Right atrium auricular region (tissue), 2 donors: ENCODE measurements around the gene CDADC1. TPM values are rescaled to one million over a fixed set of nuclear protein-coding genes. Genes with fewer than 3 reads are reported as not detected.

Experiments used
- DNase-seq: peaks from one replicate; pipeline ENCODE4 v3.0.0-alpha.2; 2019; ENCODE audit warnings: low spot score
- H3K27ac ChIP-seq, 2 donors: fragments of 200-600 bp; sonication (generic); 1 replicate in 1 of 2; 2 replicates in 1 of 2; pipeline ENCODE4 v1.5.1; 2016 to 2019
- H3K27me3 ChIP-seq, 2 donors: fragments of 200-600 bp; sonication (generic); one replicate each; pipeline versions ENCODE4 v1.5.1 to v1.6.0; 2017 to 2019
- H3K36me3 ChIP-seq: fragments of 200-600 bp; sonication (generic); one replicate; pipeline ENCODE4 v1.5.1; 2016
- H3K4me1 ChIP-seq, 2 donors: fragments of 200-600 bp; sonication (generic); one replicate each; pipeline versions ENCODE4 v1.5.1 to v1.6.0; 2017 to 2019
- H3K4me3 ChIP-seq, 2 donors: fragments of 200-600 bp; sonication (generic); 1 replicate in 1 of 2; 2 replicates in 1 of 2; pipeline ENCODE4 v1.5.1; 2017 to 2019; ENCODE audit warnings: mild to moderate bottlenecking in 1 of 2, moderate library complexity in 1 of 2
- H3K9me3 ChIP-seq, 2 donors: fragments of 200-600 bp; sonication (generic); one replicate each; pipeline ENCODE4 v1.5.1; 2019
- CTCF ChIP-seq, 2 donors: fragments of 200-600 bp; sonication (generic); IDR thresholded peaks; one replicate each; pipeline ENCODE4 v1.5.1; 2019; ENCODE audit warnings: antibody characterized with exemption in 2 of 2
- total RNA-seq, 2 donors: library from RNA; depleted of rRNA; stranded (reverse); fragments of >200 nt; gene quantifications; one replicate each; pipeline ENCODE4 v1.1.0, GENCODE V29; 2016

CDADC1 gene
- 1 to 10 TPM; 3.5 to 4.6 TPM for total RNA-seq

- DNase-seq = peak; percentile 98
- Histone ChIP-seq H3K27me3 (no peaks in the 10 kb centered on the region), H3K4me3 (peak within 1 kb of the TSS; percentile 87 to 96), H3K9me3 (no peaks in the 10 kb centered on the region), H3K27ac (peak within 1 kb of the TSS; percentile 93), H3K36me3 (no peaks in the 10 kb centered on the region), H3K4me1 (peaks cover 0 to 18% of the 10 kb centered on the region in 2 donors)
- TF ChIP-seq CTCF (IDR thresholded peaks at IDR 0.05) = peak in 1 of 2 donors; percentile 19
Measured at GRCh38 chr13:49247643-49248621, at the start of gene CDADC1. CDADC1 (plus strand) TSS chr13:49247925; CDS start chr13:49248038, 113 bp downstream.

- Histone ChIP-seq H3K36me3 (peaks cover 70% of the 10 kb centered on the region), H3K27ac (no peak overlapping the region), H3K9me3 (no peaks in the 10 kb centered on the region), H3K4me1 (peaks cover 0 to 3% of the 10 kb centered on the region in 2 donors), H3K27me3 (no peaks in the 10 kb centered on the region), H3K4me3 (no peak overlapping the region)
- no peak for DNase-seq
- TF ChIP-seq CTCF (IDR thresholded peaks at IDR 0.05) = no peak
Measured at GRCh38 chr13:49206641-49207040, 41.1 kb upstream of the CDADC1 start.

- no peak for TF ChIP-seq CTCF (IDR thresholded peaks at IDR 0.05)
- Histone ChIP-seq H3K9me3 (no peaks in the 10 kb centered on the region), H3K27me3 (no peaks in the 10 kb centered on the region), H3K27ac (no peak overlapping the region), H3K4me3 (no peak overlapping the region), H3K4me1 (peaks cover 0 to 3% of the 10 kb centered on the region in 2 donors), H3K36me3 (peaks cover 50% of the 10 kb centered on the region)
- no peak for DNase-seq
Measured at GRCh38 chr13:49208619-49209018, 39.1 kb upstream of the CDADC1 start.

- no peak for TF ChIP-seq CTCF (IDR thresholded peaks at IDR 0.05)
- H3K36me3 ChIP-seq = peaks cover 40% of the 10 kb centered on the region
Measured at GRCh38 chr13:49210114-49210513, 37.6 kb upstream of the CDADC1 start.

GRCh38 chr13:49210669-49211068 lies 37.1 kb upstream of the CDADC1 start:
- no peak for TF ChIP-seq CTCF (IDR thresholded peaks at IDR 0.05)
- Histone ChIP-seq H3K4me1 (peaks cover 0 to 3% of the 10 kb centered on the region in 2 donors), H3K36me3 (peaks cover 34% of the 10 kb centered on the region), H3K27ac (peak overlapping the region in 1 of 2 donors; percentile 23), H3K27me3 (no peaks in the 10 kb centered on the region), H3K4me3 (no peak overlapping the region), H3K9me3 (no peaks in the 10 kb centered on the region)
- no peak for DNase-seq

More at GRCh38 chr13:49210114-49210513, 37.6 kb upstream of the CDADC1 start:
- H3K4me3 ChIP-seq = no peak overlapping the region
- H3K27ac ChIP-seq = peak overlapping the region in 1 of 2 donors; percentile 23
- H3K27me3 ChIP-seq = no peaks in the 10 kb centered on the region
- H3K9me3 ChIP-seq = no peaks in the 10 kb centered on the region
- DNase-seq = no peak
- H3K4me1 ChIP-seq = peaks cover 0 to 3% of the 10 kb centered on the region in 2 donors
